Progenitor cell of endocrine pancreas (in vitro differentiated cells): ENCODE results near the gene SNX9. TPM values are rescaled to one million over a fixed set of nuclear protein-coding genes. Genes with fewer than 3 reads are reported as not detected.
"Not testable (repeated sequence)": the region's sequence is repeated elsewhere in the genome, so short reads cannot be mapped to it uniquely, and the experiment has no call there.

Source experiments
- DNase-seq: peaks from one replicate; pipeline ENCODE4 v3.0.0; 2021; ENCODE audit warnings: low spot score; ENCODE audit not compliant: unreplicated experiment
- H3K27ac Mint-ChIP-seq: 2 replicates; pipeline ENCODE4 v1.8.0; 2021; ENCODE audit warnings: mild to moderate bottlenecking, moderate library complexity, mixed read lengths
- H3K27me3 Mint-ChIP-seq: 2 replicates; pipeline ENCODE4 v1.8.0; 2021; ENCODE audit warnings: mixed read lengths
- H3K36me3 Mint-ChIP-seq: 2 replicates; pipeline ENCODE4 v1.8.0; 2022; ENCODE audit warnings: mixed read lengths; ENCODE audit not compliant: insufficient read depth
- H3K4me1 Mint-ChIP-seq: 2 replicates; pipeline ENCODE4 v1.8.0; 2021; ENCODE audit warnings: low read depth, mixed read lengths
- H3K4me3 Mint-ChIP-seq: 2 replicates; pipeline ENCODE4 v1.8.0; 2021; ENCODE audit warnings: low read depth, mild to moderate bottlenecking, moderate library complexity, mixed read lengths
- H3K9me3 Mint-ChIP-seq: 2 replicates; pipeline ENCODE4 v1.8.0; 2021; ENCODE audit warnings: low read depth, mixed read lengths
- CTCF ChIP-seq: fragments of 200-600 bp; sonication (generic); IDR thresholded peaks from one replicate; pipeline ENCODE4 v1.5.0; 2021; ENCODE audit warnings: antibody characterized with exemption, mild to moderate bottlenecking; ENCODE audit not compliant: unreplicated experiment
- total RNA-seq: library from RNA; stranded (reverse); gene quantifications from 2 replicates; pipeline ENCODE4 v1.2.1, GENCODE V29; 2021

Gene SNX9
- total RNA-seq, 1 donor from 2014 or later: 29.3 TPM

GRCh38 chr6:157935786-157936185 is 112.7 kb downstream of the SNX9 start:
- no peak overlapping the region for H3K4me3 Mint-ChIP-seq
- H3K27ac Mint-ChIP-seq: no peak overlapping the region
- no peak for DNase-seq
- no peaks in the 10 kb centered on the region for H3K27me3 Mint-ChIP-seq
- no peaks in the 10 kb centered on the region for H3K9me3 Mint-ChIP-seq
- peaks cover 8% of the 10 kb centered on the region for H3K4me1 Mint-ChIP-seq
- peaks cover 27% of the 10 kb centered on the region for H3K36me3 Mint-ChIP-seq
- no peak for TF ChIP-seq CTCF

DNA sequence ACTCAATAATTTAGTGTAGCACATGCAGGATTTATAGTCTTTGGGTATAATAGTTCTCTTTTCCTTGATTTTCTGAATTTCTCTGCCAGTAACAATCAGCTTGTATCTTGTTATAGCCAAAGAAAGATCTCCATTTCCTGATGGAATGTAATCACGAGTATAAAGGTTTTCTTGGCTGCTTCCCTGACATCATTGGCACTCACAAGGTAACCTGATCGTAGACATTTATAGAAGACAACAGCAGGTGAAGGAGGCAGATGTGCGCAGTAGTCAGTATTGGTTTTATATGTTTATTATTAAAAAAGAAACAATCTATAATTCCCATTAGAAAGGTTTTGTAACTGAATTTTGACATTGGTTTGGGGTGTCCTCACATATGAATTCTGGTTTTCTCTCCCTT is 114.3 kb downstream of the SNX9 start:
- no peaks in the 10 kb centered on the region for H3K27me3 Mint-ChIP-seq
- no peak for DNase-seq
- no peak for TF ChIP-seq CTCF
- H3K4me1 Mint-ChIP-seq: peaks cover 8% of the 10 kb centered on the region
- H3K4me3 Mint-ChIP-seq: no peak overlapping the region
- no peak overlapping the region for H3K27ac Mint-ChIP-seq
- no peaks in the 10 kb centered on the region for H3K9me3 Mint-ChIP-seq
- H3K36me3 Mint-ChIP-seq: peaks cover 29% of the 10 kb centered on the region

- DNase-seq: no peak
- H3K4me3 Mint-ChIP-seq: no peak overlapping the region
- no peak for TF ChIP-seq CTCF
- peaks cover 8% of the 10 kb centered on the region for H3K4me1 Mint-ChIP-seq
- H3K9me3 Mint-ChIP-seq: no peaks in the 10 kb centered on the region
- no peaks in the 10 kb centered on the region for H3K27me3 Mint-ChIP-seq
- H3K27ac Mint-ChIP-seq: no peak overlapping the region
- H3K36me3 Mint-ChIP-seq: peaks cover 32% of the 10 kb centered on the region
Measured at GRCh38 chr6:157937916-157938315, 114.9 kb downstream of the SNX9 start.

GRCh38 chr6:157940375-157941036 is 117.5 kb downstream of the SNX9 start:
- not testable (repeated sequence) for H3K27me3 Mint-ChIP-seq, DNase-seq, H3K4me1 Mint-ChIP-seq, H3K4me3 Mint-ChIP-seq, H3K9me3 Mint-ChIP-seq
- peaks cover 38% of the 10 kb centered on the region for H3K36me3 Mint-ChIP-seq
- peak overlapping the region; percentile 73 for H3K27ac Mint-ChIP-seq

DNA sequence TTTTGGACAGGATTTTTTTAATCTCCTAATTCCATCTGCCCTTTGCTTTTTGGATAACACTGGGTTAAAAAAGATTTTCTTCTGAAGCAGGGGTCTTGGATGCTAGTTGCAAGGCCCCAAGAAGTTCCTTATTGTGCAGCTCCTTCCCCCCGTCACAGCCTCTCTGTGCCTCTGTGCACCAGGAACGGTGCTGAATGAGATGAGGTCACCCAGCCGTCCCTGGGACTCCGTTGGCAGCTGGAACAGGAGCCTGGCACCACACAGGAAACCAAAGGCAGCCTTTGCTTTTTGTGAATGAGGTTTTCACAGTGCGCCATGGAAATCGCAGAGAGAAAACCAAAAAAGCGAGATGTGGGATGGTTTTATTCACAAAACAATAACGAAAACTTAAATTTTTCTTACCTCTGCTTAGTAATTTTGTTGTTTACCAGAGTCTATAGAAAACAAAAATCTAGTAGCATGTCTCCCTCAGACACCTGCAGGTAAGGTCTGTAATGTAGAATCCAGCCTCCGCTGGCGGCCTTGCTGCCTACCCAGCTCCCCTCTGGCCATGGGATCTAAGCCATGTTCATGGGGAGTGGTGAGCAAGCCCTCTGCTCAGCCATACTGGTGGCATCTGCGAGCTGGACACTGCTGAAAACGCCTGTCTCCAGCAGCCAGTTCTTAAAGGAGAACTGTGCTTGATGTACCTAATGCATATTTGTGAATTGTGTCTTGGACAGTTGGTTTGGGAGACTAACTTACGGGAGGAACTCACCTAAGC is 118.2 kb downstream of the SNX9 start:
- DNase-seq: no peak
- no peaks in the 10 kb centered on the region for H3K9me3 Mint-ChIP-seq
- H3K4me3 Mint-ChIP-seq: no peak overlapping the region
- H3K27me3 Mint-ChIP-seq: no peaks in the 10 kb centered on the region
- no peak overlapping the region for H3K27ac Mint-ChIP-seq
- H3K4me1 Mint-ChIP-seq: peaks cover 8% of the 10 kb centered on the region
- no peak for TF ChIP-seq CTCF
- peaks cover 45% of the 10 kb centered on the region for H3K36me3 Mint-ChIP-seq
